Measurements from ENCODE around the gene NUDT7. TPM values are rescaled to one million over a fixed set of nuclear protein-coding genes. Genes with fewer than 3 reads are reported as not detected.
A peak's percentile ranks its signal among the peaks of the same experiment; 100 is the strongest.

The NUDT7 gene
- total and polyA plus RNA-seq, 9 of the 15 experiments (the other 6 are each of a cell fraction or from before 2014, with no cell fraction given): 5.6 to 24.2 (median 10.5) TPM

- TF ChIP-seq ZNF609 (CRISPR knock-in tag; IDR thresholded peaks at IDR 0.05; ENCODE audit: borderline replicate concordance) (no peak), MLLT1 (IDR thresholded peaks at IDR 0.05) (no peak), ZNF184 (CRISPR knock-in tag; IDR thresholded peaks at IDR 0.05) (no peak), MBD1 (CRISPR knock-in tag; IDR thresholded peaks at IDR 0.05) (no peak), EWSR1 (IDR thresholded peaks at IDR 0.05; ENCODE audit: borderline replicate concordance, low read depth, partially characterized antibody) (no peak), ATF2 (CRISPR knock-in tag; IDR thresholded peaks at IDR 0.05) (no peak), ELF1 (tag; IDR thresholded peaks at IDR 0.05) (no peak), KDM2B (CRISPR knock-in tag; IDR thresholded peaks at IDR 0.05) (no peak), ATF6 (CRISPR knock-in tag; IDR thresholded peaks at IDR 0.05) (no peak), ATF3 (IDR thresholded peaks at IDR 0.05) (0 out of 2 replicates have a peak, but pooled peaks have one; percentile 21), ATF3 (CRISPR knock-in tag; conservative IDR thresholded peaks at IDR 0.05) (no peak), MXI1 (IDR thresholded peaks at IDR 0.05; ENCODE audit: low read depth, low read length) (no peak), TCFL5 (CRISPR knock-in tag; conservative IDR thresholded peaks at IDR 0.05) (0 out of 2 replicates have a peak, but pooled peaks have one; percentile 18), MIER1 (IDR thresholded peaks at IDR 0.05; ENCODE audit: low read depth) (no peak)
Measured at GRCh38 chr16:77739559-77739892, 17.2 kb downstream of the NUDT7 start (continued).

Measured in K562 (cell line).